NCI-H146 (cell line): ENCODE results near the gene IL1RN.

Experiments
- DNase-seq: peaks from one replicate; lab custom pipeline; 2025; lab: John Stamatoyannopoulos, UW

IL1RN gene

DNA sequence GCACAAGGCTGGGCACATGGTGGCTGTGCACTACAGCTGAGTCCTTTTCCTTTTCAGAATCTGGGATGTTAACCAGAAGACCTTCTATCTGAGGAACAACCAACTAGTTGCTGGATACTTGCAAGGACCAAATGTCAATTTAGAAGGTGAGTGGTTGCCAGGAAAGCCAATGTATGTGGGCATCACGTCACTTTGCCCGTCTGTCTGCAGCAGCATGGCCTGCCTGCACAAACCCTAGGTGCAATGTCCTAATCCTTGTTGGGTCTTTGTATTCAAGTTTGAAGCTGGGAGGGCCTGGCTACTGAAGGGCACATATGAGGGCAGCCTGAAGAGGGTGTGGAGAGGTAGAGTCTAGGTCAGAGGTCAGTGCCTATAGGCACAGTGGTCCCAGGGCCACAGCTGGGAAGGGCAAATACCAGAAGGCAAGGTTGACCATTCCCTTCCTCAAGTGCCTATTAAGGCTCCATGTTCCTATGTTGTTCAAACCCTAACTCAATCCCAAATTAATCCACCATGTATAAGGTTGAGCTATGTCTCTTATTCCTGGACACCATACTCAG is 2.2 kb downstream of the IL1RN start:
- DNase-seq = no peak

DNA sequence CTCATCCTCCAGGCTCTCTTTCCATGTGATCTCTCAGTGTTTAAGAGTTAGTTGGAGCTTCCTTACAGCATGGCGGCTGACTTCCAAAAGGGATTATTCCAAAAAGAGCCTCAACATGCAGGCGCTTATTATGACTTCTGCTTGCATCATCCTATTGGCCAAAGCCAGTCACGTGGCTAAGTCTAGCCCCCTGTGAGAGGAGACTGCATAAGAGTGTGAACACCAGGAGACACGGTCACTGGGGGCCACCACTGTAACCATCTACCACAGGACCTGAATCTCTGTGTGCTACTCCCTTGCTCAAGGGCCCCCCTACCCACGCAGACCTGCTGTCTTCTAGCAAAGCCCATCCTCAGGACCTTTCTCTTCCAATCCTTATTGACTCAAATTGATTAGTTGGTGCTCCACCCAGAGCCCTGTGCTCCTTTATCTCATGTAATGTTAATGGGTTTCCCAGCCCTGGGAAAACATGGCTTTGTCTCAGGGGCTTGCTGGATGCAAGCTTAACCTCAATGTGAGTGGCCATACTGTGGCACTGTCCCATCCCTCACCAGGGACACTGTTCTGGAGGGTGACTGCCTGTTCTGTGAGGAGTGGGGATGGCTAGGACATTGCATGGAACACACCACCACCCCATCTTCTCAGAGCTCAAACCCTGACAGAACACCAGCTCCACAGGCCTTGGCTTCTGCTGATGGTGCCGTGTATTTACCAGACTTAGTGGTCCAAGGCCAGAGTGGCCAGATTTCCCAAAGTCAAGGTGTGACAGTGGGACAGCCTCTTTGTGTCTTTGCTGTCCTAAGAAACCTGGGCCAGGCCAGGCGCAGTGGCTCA is 4.2 kb downstream of the IL1RN start:
- DNase-seq = no peak

GRCh38 chr2:113132414-113133021 is 5.1 kb downstream of the IL1RN start:
- no peak for DNase-seq

- DNase-seq = no peak
Measured at GRCh38 chr2:113133704-113134598, 6.6 kb downstream of the IL1RN start.

GRCh38 chr2:113134717-113135116 is 7.3 kb downstream of the IL1RN start:
- DNase-seq = no peak

DNA sequence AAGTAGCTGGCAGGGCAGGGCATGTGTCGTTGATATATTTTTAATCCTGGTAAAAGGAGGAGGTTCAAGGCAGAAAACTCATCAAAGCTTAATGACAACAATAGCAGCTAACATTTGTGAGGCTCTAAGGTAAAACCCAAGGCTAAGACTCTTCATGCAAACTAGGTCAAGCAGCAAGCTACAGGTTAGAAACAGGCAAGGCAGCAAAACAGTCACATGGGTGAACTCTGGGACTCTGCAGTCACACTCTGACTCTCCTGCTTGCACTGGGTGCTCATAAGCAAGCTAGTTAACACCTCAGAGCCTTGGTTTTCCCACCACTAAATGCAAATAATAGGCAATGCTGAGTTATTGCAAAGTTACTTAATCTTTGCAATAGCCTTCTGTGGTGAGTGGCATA is 7.9 kb downstream of the IL1RN start:
- DNase-seq = no peak

DNA sequence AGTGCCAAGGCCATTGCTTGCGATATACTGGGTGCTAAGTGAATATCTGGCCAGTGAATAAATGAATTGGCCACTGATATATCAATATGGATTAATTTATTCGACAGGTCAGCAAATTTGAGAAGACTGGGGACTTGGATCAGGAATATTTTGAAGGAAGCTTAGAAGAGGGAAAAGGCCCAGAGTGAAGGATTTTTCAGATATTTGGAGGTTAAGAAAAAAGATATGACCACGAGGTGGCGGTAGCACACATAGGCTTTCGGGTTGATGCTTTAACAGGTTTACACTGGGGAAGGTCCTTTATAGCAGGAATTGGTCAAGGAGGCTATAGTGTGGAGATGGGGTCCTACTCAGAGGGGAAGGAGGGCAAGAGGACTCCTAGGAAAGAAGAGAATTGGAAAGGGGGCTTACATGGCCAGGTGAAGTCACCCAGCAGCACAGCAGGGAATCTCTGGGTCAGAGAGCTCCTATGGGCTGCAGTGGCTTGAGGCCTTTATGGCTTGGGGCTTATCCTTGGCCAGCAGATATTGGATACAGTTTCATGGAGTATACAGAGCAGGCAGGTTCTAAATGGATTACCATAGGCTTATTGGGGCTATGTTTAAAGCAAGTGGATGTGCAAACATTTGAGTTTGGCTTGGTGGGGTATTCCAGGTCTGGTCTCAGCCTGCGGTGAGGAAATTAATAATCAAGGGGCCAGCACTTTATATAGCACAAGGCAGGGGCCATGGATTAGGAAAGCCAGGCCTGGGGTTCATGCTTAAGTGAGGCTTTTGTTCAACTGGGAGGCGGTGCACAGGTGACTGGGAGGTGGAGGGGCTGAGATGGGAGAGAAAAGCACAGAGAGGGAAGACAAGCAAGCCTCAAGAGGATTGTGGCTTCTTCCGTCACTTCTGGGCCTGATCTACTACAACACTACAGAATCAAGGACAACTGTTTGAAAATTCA is 9.7 kb downstream of the IL1RN start:
- peak; percentile 36 for DNase-seq

DNA sequence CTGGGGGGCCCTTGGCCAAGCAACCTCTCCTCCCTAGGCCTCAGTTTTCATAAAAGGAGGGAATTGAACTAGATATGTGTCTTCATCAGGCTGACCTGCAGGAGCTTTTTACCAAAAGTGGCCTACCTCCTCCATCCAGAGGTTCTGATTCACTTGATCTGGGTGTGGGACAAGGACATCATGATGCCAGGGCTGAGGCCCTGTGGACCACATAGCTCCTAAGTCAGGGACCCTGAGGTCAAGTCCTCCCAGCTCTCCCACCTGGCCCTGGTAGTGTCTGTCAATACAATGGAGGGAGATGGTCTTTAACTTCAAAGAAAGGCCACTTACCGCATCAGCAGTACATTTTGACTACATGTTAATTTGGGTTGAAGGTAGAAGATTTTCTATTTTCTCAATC is 10.4 kb downstream of the IL1RN start:
- DNase-seq = no peak

GRCh38 chr2:113138428-113139322 is 11.3 kb downstream of the IL1RN start:
- DNase-seq = peak; percentile 55

GRCh38 chr2:113141451-113141850 is 14.1 kb downstream of the IL1RN start:
- DNase-seq = no peak

DNA sequence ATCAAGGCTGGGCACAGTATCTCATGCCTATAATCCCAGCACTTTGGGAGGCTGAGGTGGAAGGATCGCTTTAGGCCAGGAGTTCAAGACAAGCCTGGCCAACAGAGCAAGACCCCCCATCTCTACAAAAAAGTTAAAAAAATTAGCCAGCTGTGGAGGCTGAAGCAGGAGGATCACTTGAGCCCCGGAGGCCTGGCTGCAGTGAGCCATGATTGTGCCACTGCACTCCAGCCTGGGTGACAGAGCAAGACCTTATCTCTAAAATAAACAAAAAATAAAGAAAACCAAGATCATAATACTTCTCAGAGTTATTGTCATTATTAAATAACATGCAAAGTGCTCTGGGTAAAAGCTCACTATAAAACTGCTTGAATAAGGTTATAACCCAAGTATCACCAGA is 14.9 kb downstream of the IL1RN start:
- DNase-seq = no peak

DNA sequence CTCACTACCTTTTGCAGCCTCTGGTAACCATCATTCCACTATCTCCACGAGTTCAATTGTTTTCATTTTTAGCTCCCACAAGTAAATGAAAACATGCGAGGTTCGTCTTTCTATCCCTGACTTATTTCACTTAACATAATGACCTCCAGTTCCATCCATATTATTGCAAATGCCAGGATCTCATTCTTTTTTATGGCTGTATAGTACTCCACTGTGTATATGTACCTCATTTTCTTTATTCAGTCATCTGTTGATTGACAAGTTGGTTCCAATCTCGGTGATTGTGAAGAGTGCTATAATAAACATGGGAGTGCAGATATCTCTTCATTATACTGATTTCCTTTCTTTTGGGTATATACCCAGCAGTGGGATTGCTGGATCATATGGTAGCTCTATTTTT is 16.9 kb downstream of the IL1RN start:
- DNase-seq = no peak

- DNase-seq = no peak
Measured at GRCh38 chr2:113148606-113149552, 21.5 kb downstream of the IL1RN start.

- no peak for DNase-seq
Measured at GRCh38 chr2:113149553-113150257, 22.3 kb downstream of the IL1RN start.

DNA sequence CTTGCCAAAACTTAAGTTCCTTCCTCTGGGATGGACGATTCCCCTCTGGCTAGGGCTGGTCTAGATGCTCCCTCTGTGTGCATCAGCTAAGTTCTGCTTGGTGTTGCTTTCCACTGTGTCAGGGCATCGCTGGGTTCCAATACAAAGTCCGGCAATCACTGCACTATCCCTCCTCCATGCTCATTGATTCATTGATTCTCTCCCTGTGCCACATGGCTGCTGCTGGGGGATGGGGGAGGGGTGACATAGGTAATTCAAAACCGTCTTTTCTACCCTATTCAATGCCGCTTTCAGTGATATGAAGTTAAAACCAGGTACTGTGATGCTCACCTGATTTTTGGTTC is 22.8 kb downstream of the IL1RN start:
- no peak for DNase-seq

- no peak for DNase-seq
Measured at GRCh38 chr2:113155331-113155730, 27.9 kb downstream of the IL1RN start.

DNA sequence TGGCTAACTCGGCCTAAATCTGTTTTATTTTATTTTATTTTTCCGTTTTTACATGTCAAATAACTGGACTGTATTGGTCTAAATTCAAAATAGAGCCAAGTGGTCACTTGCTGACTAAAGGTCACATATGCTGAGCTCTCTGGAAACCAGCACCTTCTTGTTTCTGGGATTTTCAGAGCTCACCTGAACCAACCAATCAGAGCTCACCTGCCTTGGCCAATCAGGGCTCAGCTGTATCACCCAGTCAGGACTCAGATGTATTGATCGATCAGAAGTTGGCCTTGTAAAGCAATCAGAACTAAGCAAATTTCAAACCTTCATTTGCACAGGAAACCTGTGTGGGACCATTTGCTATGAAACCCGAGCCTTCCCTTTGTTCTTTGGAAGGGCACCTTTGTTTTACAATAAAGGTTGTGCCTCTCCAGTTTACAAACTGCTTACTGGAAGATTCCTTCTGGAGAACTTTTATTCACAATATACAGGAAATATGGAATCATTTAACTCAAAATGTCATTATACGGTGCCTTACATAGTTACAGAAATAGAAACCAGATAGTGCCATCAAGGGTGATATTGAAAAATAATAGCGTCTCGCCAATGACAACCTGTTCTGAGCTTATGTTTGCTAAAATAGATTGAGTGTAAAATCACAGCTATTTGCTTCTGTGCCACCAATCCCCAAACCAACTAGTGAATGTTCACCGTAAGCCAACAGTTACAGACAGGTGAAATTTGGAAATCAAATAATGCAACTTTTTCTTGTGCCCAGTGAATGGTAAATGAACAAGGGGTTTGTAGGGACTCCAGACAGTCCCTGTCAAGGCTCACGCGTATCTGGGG is 29.1 kb downstream of the IL1RN start:
- peak; percentile 63 for DNase-seq
